HS-27A (cell line): ENCODE measurements around the gene CMTM4.
"Not testable (repeated sequence)": the region's sequence is repeated elsewhere in the genome, so short reads cannot be mapped to it uniquely, and the experiment has no call there.

ENCODE experiments used
- DNase-seq: peaks from one replicate; pipeline ENCODE4 v3.0.0-alpha.2; 2012; ENCODE audit warnings: low read depth, missing footprints

Gene CMTM4

GRCh38 chr16:66673691-66674090, 22.9 kb downstream of the CMTM4 start:
- DNase-seq: no peak

DNA sequence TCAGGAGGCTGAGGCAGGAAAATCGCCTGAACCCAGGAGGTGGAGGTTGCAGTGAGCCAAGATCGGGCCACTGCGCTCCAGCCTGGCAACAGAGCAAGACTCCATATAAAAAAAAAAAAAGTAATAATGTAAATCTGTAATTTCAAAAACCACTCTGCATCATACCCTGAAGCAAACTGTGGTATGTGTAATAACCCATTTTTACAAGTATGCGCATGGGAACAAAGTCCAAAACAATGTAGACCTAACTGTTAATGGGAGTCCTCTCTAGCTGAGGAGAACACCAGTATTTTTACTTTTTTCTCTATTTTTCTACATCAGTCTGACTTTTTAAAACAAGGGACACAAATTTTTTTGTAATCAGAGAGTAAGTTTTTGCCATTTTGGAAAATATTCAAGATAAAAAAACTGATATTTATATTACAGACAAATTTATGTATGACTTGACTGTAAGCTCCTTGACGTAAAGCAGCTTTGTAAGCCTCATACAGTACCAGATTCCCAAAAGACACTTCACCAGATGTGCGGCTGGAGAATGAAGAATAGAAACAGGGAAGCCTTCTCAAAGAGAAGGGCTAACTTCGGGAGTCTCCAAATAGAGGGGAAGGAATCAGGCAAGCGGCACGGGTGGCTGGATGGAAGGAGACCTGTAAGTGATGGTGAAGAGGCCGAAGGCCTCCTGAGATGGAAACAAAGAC, 25.7 kb downstream of the CMTM4 start:
- no peak for DNase-seq

- DNase-seq: no peak
Measured at GRCh38 chr16:66668777-66669444, 27.6 kb downstream of the CMTM4 start.

DNA sequence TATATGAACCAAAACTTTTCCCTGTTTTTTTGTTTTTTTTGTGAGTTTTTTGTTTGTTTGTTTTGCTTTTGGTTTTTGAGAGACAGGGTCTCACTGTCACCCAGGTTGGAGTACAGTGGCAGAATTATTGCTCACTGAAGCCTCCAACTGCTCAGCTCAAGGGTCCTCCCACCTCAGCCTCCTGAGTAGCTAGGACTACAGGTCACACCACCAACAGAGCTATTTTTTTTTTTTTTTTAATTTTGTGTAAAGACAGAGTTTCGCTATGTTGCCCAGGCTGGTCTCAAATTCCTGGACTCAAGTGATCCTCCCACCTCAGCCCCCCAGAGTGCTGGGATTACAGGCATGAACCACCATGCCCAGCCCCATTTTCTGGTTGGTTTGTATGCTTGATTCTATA, 28.6 kb downstream of the CMTM4 start:
- no peak for DNase-seq

DNA sequence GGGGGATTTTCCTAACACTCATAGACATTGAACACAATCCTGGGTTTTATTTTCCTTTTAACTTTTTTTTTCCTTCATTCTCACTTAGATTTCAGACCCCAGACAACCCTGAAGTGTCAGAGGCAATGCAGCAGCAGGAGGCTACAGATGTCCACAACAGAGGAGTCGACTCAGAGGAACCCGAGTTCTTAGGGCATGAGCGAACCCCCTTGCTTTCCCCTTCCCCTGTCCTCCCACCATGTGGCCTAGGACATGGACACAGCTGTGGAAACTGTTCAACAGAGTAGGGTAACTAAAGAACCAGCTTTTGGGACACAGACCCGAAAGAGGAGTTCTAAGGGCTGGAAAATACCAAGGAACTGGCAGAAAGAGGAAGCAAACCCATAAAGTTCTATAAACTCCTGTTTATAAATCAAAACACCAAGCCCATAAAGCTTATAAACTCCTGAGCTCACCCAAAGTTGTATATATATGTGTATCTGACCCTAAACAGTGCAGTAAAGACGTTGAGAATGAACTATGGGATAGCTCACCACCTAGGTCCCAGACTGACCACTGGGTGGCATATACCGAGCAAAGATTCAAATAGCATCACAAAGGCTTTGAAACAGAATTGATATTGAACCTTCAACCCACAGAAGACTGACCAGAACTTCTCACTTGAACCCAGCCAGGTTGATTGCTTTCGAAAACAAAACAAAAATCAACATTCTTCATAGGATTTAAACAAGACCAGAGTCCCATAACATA, 33.9 kb downstream of the CMTM4 start:
- no peak for DNase-seq

DNA sequence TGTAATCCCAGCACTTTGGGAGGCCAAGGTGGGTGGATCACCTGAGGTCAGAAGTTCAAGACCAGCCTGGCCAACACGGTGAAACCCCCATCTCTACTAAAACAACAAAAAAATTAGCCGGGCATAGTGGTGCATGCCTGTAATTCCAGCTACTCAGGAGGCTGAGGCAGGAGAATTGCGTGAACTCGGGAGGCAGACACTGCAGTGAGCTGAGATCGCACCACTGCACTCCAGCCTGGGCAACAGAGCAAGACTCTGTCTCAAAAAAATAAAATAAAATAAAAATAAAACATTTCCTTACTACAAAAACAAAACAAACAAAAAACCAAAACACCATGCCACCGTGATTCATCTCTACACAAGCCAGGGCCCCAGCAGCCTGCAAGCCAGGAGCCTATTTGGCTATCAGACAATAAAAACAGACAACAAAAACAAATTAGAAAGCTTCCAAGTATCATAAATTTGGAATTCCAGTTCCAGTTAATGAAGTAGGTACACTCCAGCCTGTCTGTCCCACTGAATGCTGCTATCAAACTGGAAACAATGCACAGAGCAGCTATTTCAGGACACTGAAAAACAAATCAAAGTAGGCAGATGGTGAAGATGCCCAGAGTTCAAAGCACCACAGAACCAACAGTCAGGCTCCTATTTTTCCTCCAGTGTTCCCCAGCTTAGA, 34.7 kb downstream of the CMTM4 start:
- not testable (repeated sequence) for DNase-seq

DNA sequence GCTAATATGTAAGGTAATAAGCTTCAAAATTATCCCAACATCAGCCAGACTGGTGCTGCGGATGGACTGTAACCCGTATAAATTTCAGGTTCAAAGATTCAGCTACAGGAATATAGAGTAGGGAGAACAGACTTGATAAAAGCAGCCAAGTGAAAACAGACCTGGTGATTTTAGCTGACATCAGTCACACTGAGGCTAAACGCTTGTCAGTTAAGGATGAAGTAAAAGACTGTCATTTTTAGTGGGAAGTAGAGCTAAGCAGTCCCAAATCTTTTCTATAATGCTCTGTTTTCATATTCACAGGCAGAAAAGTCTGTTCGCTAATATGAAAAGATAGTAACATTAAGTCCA, 35.4 kb downstream of the CMTM4 start:
- DNase-seq: no peak

DNA sequence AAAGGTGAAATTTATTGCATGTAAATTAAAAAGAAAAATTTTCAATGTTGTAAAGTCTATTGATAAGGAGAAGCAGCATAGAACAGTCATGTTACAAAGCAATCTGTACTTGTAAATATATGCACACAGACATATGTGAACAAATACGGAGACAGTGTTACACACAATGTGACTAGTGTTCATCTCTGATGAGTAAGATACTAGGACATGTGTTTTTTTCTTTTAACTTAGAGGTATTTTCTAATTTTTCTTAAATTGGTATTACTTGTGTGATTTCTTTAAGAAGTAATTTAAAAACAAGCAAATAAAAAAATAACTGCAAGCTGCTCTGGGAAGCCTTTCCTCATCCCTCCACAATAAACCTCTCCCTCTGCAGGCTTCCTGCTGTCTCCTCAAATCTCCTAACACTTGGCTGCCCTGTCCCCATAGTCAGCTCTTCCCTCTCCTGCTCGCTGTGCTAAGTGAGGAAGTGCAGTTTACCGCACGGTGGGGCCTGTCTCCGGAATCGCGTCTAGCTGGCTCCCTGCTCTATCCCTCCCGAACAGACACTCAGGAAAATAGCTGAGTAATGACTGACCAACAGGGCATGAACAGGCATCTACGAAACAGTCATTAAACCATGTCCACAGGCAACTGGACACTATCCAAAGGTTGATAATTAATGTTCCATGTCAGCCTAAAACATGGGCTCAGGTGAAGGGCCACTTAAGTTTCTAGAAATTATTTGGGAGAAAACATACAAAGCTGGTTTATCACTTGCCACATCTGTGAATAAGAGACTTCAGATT, 35.9 kb downstream of the CMTM4 start:
- DNase-seq: peak; percentile 19

DNA sequence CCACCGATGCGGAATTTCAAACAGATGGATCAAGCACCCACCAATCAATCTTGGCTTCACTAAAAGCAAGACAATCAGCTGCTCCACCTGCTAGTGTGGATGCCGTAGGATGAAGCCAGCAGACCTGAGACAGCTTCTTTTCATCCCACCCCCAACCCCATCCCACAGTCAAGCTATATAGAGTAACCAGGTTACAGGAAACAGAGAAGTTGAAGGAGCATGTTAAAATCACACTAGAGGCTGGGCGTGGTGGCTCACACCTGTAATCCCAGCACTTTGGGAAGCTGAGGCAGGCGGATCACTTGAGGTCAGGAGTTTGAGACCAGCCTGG, 37.7 kb downstream of the CMTM4 start:
- no peak for DNase-seq

- no peak for DNase-seq
Measured at GRCh38 chr16:66658143-66658859, 38.2 kb downstream of the CMTM4 start.

GRCh38 chr16:66656547-66656946, 40.0 kb downstream of the CMTM4 start:
- no peak for DNase-seq

DNA sequence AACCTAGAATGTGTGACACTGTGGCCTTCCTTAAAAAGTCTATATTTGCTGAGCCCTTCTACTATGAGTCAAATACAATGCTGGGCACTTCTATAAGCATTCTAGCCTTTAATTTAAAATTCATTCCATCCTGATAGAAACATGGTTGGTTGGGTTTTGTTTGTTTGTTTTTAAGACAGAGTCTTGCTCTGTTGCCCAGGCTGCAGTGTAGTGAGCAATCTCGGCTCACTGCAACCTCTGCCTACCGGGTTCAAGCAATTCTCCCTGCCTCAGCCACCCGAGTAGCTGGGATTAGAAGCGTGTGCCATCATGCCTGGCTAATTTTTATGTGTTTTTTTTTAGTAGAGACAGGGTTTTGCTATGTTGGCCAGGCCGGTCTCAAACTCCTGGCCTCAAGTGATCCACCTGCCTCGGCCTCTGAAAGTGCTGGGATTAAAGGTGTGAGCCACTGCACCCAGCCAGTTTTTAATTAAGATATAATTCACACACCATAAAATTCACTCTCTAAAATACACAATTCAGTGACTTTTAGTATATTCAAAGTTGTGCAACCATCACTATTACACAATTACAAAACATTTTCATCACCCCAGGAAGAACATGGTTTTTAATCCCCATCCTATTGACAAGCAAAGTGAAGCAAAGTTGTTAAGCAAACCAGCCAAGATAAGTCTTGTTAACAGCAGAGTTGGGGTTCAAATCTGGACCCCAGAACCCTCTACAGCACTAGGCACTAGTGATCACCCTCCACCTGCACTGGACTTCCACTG, 42.8 kb downstream of the CMTM4 start:
- no peak for DNase-seq

- DNase-seq: no peak
Measured at GRCh38 chr16:66652661-66653360, 43.7 kb downstream of the CMTM4 start.

DNA sequence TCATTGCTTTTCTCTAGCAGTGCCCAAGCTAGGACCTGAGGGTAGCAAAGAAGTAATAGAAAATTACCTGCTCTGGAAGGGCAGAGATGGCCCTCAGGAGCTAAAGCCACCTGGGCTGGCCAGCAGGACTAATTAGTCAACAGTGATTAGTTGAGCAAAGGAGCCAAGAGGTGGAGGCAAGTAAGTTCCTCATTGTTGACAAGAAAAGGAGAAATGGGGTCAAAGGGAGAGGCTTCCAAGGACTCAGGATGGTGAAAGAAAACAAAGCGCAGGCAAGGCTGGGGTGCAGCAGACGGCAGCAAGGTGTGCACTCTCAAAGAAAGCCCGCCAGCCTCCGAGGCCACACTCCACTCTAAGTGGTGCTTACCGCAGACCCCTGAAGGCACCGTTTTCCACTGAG, 44.6 kb downstream of the CMTM4 start:
- DNase-seq: no peak

DNA sequence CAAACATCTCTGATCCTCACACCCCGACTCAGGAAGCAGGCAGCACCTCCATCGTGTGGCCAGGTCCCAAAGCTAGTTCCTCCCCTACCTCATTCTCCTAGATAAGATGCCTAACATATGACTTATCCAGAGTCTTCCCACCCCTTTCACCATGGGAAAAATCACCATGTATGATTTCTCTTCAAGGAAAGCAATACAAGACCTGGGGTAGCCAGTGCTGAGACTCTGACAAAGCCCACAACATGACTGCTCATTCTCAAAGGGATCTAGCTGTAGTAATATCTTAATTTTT, 45.1 kb downstream of the CMTM4 start:
- no peak for DNase-seq

- peak; percentile 19 for DNase-seq
Measured at GRCh38 chr16:66650707-66651473, 45.7 kb downstream of the CMTM4 start.

DNA sequence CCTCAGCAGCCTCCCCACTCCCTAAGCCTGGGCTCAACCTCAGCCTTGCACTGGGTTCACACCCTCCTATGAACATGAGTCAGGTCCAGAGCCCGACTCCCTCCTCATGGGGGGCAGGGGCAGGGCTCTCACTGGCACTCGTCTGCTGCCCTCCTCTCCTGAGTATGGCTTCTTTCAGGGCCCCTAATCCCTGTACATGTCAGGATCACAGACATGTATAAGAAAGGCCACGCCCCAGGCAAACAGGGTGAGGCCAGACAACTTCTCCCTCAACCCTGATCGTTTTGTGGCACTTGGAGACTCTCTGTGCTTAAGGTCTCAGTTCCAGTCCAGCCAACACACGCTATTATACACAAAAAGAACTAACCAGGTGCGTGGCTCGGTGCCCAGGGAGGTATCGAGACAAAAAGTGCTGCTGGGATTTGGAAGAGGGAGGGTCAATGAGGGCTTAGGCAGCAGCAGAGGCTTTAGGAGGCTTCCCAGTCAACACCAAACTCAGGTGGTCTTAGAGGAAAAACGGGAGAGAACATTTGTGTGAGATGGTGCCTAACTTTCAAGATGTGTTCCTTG, 46.8 kb downstream of the CMTM4 start:
- DNase-seq: no peak

DNA sequence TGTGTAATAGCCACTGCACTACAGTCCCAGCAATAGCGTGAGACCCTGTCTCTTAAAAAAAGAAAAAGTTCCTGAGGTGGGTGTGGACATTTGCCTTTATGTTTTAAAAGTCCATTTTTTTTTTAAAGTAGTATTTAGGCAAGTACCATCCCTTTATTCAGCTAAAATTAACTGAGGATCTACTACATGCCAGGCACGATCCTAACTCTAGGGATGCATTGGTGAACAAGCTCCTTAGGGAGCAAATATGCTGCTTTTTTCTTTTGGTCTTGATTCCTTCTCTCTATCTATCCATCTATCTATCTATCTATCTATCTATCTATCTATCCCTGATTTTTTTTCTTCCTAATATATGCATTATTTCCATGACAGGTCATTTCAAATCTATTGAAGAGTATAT, 47.4 kb downstream of the CMTM4 start:
- no peak for DNase-seq

DNA sequence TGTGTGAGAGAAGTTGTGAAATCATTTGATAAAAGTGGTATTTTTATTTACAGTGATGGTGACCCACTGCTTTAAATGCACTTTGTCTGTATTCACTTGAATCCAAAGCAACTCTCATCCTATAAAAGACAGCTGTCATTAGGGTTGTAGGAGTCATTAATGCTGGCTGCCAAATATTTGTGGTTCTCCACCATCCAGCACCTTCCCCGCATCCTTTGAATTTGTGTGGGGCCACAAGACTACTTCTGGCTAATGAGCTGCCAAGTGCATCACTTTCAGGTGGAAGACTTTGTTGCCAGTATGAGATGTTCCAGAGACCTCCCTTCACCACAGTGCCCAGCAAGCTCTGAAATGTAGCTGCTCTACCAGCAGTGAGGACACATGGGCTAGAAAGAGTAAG, 48.7 kb downstream of the CMTM4 start:
- DNase-seq: no peak
